GM23338 (cell line): ENCODE data around the gene ASGR1.

Experiments used
- CREB1 ChIP-seq: fragments of 250-450 bp; sonication (Bioruptor Pico); IDR thresholded peaks from 2 replicates; pipeline ENCODE4 v1.5.0; 2020; ENCODE audit warnings: low read depth, mild to moderate bottlenecking, moderate library complexity
- CTCF ChIP-seq, 2 experiments: fragments of 200-600 bp in 1 of 2; sonication (generic) in 1 of 2; conservative IDR thresholded peaks; 2 replicates each; pipeline versions ENCODE4 v1.5.1 to v1.6.1; 2016 to 2017; ENCODE audit warnings: antibody characterized with exemption in 2 of 2, low read depth in 2 of 2, mild to moderate bottlenecking in 2 of 2, moderate library complexity in 1 of 2
- EZH2 ChIP-seq: fragments of 200-600 bp; sonication (generic); IDR thresholded peaks from one replicate; pipeline ENCODE4 v1.8.0; 2017; ENCODE audit warnings: antibody characterized with exemption, mild to moderate bottlenecking, low read depth; ENCODE audit not compliant: unreplicated experiment
- EZH2phosphoT487 ChIP-seq: fragments of 200-600 bp; sonication (generic); IDR thresholded peaks from one replicate; pipeline ENCODE4 v1.8.1; 2018; ENCODE audit warnings: antibody characterized with exemption; ENCODE audit not compliant: unreplicated experiment
- NANOG ChIP-seq: IDR thresholded peaks from 2 replicates; pipeline ENCODE4 v1.6.1; 2016; ENCODE audit warnings: antibody characterized with exemption, borderline replicate concordance
- POLR2AphosphoS5 ChIP-seq: IDR thresholded peaks from 2 replicates; pipeline ENCODE4 v1.6.1; 2016; ENCODE audit warnings: antibody characterized with exemption, low read depth
- ZNF114 ChIP-seq: fragments of 250-450 bp; sonication (Bioruptor Pico); IDR thresholded peaks from 2 replicates; pipeline ENCODE4 v1.5.0; 2020; ENCODE audit warnings: mild to moderate bottlenecking, moderate library complexity
- ZNF462 ChIP-seq: fragments of 250-450 bp; sonication (Bioruptor Pico); IDR thresholded peaks from 2 replicates; pipeline ENCODE4 v1.5.0; 2020; ENCODE audit warnings: mild to moderate bottlenecking, moderate library complexity
- TF ChIP-seq, protein P1 (sequence below): IDR thresholded peaks from one replicate; pipeline ENCODE4 v1.6.1; 2018; ENCODE audit warnings: antibody characterized with exemption; ENCODE audit not compliant: unreplicated experiment
- TF ChIP-seq, protein P2 (sequence below): IDR thresholded peaks from 2 replicates; pipeline ENCODE4 v1.6.1; 2016; ENCODE audit warnings: antibody characterized with exemption

GRCh38 chr17:7133424-7133823 lies 45.7 kb downstream of the ASGR1 start:
- no peak for TF ChIP-seq EZH2
- TF ChIP-seq CTCF (conservative IDR thresholded peaks at IDR 0.05; ENCODE audit: low read depth in 2 of 2), result peak; percentile 59 to 61
- TF ChIP-seq, protein P1, sequence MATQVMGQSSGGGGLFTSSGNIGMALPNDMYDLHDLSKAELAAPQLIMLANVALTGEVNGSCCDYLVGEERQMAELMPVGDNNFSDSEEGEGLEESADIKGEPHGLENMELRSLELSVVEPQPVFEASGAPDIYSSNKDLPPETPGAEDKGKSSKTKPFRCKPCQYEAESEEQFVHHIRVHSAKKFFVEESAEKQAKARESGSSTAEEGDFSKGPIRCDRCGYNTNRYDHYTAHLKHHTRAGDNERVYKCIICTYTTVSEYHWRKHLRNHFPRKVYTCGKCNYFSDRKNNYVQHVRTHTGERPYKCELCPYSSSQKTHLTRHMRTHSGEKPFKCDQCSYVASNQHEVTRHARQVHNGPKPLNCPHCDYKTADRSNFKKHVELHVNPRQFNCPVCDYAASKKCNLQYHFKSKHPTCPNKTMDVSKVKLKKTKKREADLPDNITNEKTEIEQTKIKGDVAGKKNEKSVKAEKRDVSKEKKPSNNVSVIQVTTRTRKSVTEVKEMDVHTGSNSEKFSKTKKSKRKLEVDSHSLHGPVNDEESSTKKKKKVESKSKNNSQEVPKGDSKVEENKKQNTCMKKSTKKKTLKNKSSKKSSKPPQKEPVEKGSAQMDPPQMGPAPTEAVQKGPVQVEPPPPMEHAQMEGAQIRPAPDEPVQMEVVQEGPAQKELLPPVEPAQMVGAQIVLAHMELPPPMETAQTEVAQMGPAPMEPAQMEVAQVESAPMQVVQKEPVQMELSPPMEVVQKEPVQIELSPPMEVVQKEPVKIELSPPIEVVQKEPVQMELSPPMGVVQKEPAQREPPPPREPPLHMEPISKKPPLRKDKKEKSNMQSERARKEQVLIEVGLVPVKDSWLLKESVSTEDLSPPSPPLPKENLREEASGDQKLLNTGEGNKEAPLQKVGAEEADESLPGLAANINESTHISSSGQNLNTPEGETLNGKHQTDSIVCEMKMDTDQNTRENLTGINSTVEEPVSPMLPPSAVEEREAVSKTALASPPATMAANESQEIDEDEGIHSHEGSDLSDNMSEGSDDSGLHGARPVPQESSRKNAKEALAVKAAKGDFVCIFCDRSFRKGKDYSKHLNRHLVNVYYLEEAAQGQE, result no peak
- TF ChIP-seq POLR2AphosphoS5, result no peak
- TF ChIP-seq CREB1, result peak; percentile 49; the same call in 1 of the 2 replicates
- TF ChIP-seq, protein P2, sequence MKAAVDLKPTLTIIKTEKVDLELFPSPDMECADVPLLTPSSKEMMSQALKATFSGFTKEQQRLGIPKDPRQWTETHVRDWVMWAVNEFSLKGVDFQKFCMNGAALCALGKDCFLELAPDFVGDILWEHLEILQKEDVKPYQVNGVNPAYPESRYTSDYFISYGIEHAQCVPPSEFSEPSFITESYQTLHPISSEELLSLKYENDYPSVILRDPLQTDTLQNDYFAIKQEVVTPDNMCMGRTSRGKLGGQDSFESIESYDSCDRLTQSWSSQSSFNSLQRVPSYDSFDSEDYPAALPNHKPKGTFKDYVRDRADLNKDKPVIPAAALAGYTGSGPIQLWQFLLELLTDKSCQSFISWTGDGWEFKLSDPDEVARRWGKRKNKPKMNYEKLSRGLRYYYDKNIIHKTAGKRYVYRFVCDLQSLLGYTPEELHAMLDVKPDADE, result no peak
- TF ChIP-seq ZNF462 (CRISPR knock-in tag), result no peak
- TF ChIP-seq EZH2phosphoT487, result no peak
- TF ChIP-seq ZNF114 (CRISPR knock-in tag), result no peak
- no peak for TF ChIP-seq NANOG
